ENCODE measurements around the gene NCOA3. TPM values are rescaled to one million over a fixed set of nuclear protein-coding genes. Genes with fewer than 3 reads are reported as not detected.
A peak's percentile ranks its signal among the peaks of the same experiment; 100 is the strongest.

NCOA3 gene
- total RNA-seq, 1 experiment from 2014 or later: 25.9 TPM

GRCh38 chr20:47573559-47573958 is 71.9 kb downstream of the NCOA3 start:
- ChIA-PET CTCF (no interaction called here), POLR2A (no interaction called here), RAD21 (ENCODE audit: low non-redundant PET in 1 of 2, low total read pairs in 2 of 2, uncharacterized antibody in 2 of 2, unreplicated experiment in 2 of 2) (no interaction called here)
- Histone ChIP-seq H3K9me3 (ENCODE audit: control insufficient read depth in 1 of 2, insufficient read depth in 1 of 2, low read depth in 1 of 2, low read length in 2 of 2) (no peaks in the 10 kb centered on the region), H3K27me3 (ENCODE audit: insufficient read depth, low read length) (no peaks in the 10 kb centered on the region), H3K27ac (ENCODE audit: low read depth, low read length) (peak overlapping the region; percentile 13; the same call in 1 of the 2 replicates), H3K4me1 (ENCODE audit: control insufficient read depth in 1 of 2, insufficient read depth in 2 of 2, low read length in 2 of 2) (peaks cover 56 to 62% of the 10 kb centered on the region in 2 experiments), H3K79me2 (ENCODE audit: insufficient read depth, low read length) (peaks cover 50% of the 10 kb centered on the region), H3K4me2 (ENCODE audit: low read length) (peak overlapping the region; percentile 69), H3K36me3 (ENCODE audit: control insufficient read depth in 1 of 2, insufficient read depth in 2 of 2, low read length in 2 of 2) (no peaks in the 10 kb centered on the region), H4K20me1 (ENCODE audit: insufficient read depth) (no peaks in the 10 kb centered on the region), H3K4me3 (replicated peaks in 1 of 2; ENCODE audit: low read depth in 1 of 2, low read length in 2 of 2) (no peak overlapping the region), H3K9me2 (ENCODE audit: insufficient read depth) (no peaks in the 10 kb centered on the region), H2AFZ (ENCODE audit: low read depth, low read length, poor library complexity, severe bottlenecking) (no peak overlapping the region), H3K9ac (ENCODE audit: low read length) (peak overlapping the region; percentile 42)
- ATAC-seq: no peak
- TF ChIP-seq REST (IDR thresholded peaks at IDR 0.05; ENCODE audit: low read depth) (no peak), MAX (IDR thresholded peaks at IDR 0.05) (peak; percentile 31; the same call in 1 of the 2 replicates), CBX3 (IDR thresholded peaks at IDR 0.05; ENCODE audit: low read depth) (no peak), ATF3 (IDR thresholded peaks at IDR 0.05) (no peak), SIN3A (IDR thresholded peaks at IDR 0.05; ENCODE audit: low read depth) (no peak), EZH2 (IDR thresholded peaks at IDR 0.05) (no peak), ZNF274 (IDR thresholded peaks at IDR 0.05; ENCODE audit: low read depth, low read length) (no peak), FOSL1 (IDR thresholded peaks at IDR 0.05; ENCODE audit: low read depth) (no peak)
- BruUV-seq (replicated peaks): no TSS peak
- intact Hi-C loops (cut with micrococcal nuclease): no loop called here
- DNase-seq (ENCODE audit: low read depth, low spot score): no peak

Measured in HCT116 (cell line).